Keratinocyte (primary cell): ENCODE data around the gene CDC42EP1. TPM values are rescaled to one million over a fixed set of nuclear protein-coding genes. Genes with fewer than 3 reads are reported as not detected.
A peak's percentile ranks its signal among the peaks of the same experiment; 100 is the strongest.

Experiments
- DNase-seq: peaks from one replicate; pipeline ENCODE4 v3.0.0-alpha.2; 2011; ENCODE audit warnings: low read depth, missing footprints, low spot score
- FAIRE-seq: peaks from 2 replicates; lab custom pipeline; 2011; peaks lifted over from hg19 to GRCh38; lab: Jason Lieb, UNC
- H2AFZ ChIP-seq: 2 replicates; pipeline ENCODE4 v1.6.0; 2012; ENCODE audit warnings: low read length, control low read depth, inconsistent platforms; ENCODE audit not compliant: control insufficient read depth
- H3K27ac ChIP-seq: 2 replicates; pipeline ENCODE4 v1.5.1; 2011; ENCODE audit warnings: low read length; ENCODE audit not compliant: control insufficient read depth, insufficient read depth
- H3K27me3 ChIP-seq: 3 replicates; pipeline ENCODE4 v1.6.0; 2011; ENCODE audit warnings: low read length; ENCODE audit not compliant: control insufficient read depth, insufficient read depth; ENCODE audit errors: extremely low read depth
- H3K36me3 ChIP-seq, 2 experiments: 2 replicates in 1 of 2; 3 replicates in 1 of 2; pipeline ENCODE4 v1.5.1; 2011; ENCODE audit warnings: low read length in 2 of 2, mild to moderate bottlenecking in 1 of 2; ENCODE audit not compliant: control insufficient read depth in 2 of 2, insufficient read depth in 2 of 2; ENCODE audit errors: extremely low read depth in 1 of 2
- H3K4me1 ChIP-seq: 3 replicates; pipeline ENCODE4 v1.5.1; 2011; ENCODE audit warnings: low read length; ENCODE audit not compliant: control insufficient read depth, insufficient read depth; ENCODE audit errors: extremely low read depth
- H3K4me2 ChIP-seq: 3 replicates; pipeline ENCODE4 v1.6.0; 2011; ENCODE audit warnings: low read depth, low read length; ENCODE audit not compliant: control insufficient read depth, insufficient read depth; ENCODE audit errors: extremely low read depth
- H3K4me3 ChIP-seq, 3 experiments: fragments of 200-600 bp in 1 of 3; sonication (generic) in 1 of 3; 2 replicates in 2 of 3; 3 replicates in 1 of 3; pipeline ENCODE4 v1.5.1; 2011 to 2016; ENCODE audit warnings: low read length in 3 of 3, mild to moderate bottlenecking in 3 of 3, control low read depth in 2 of 3, inconsistent platforms in 1 of 3, low read depth in 1 of 3, mixed read lengths in 1 of 3, mixed run types in 1 of 3, moderate library complexity in 1 of 3; ENCODE audit not compliant: control insufficient read depth in 2 of 3, insufficient read depth in 2 of 3; ENCODE audit errors: extremely low read depth in 1 of 3
- H3K79me2 ChIP-seq: 2 replicates; pipeline ENCODE4 v1.6.0; 2012; ENCODE audit warnings: low read length; ENCODE audit not compliant: control insufficient read depth, insufficient read depth
- H3K9ac ChIP-seq: 3 replicates; pipeline ENCODE4 v1.6.0; 2011; ENCODE audit warnings: low read length; ENCODE audit not compliant: control insufficient read depth, insufficient read depth; ENCODE audit errors: extremely low read depth
- H3K9me1 ChIP-seq: 3 replicates; pipeline ENCODE4 v1.6.0; 2011; ENCODE audit warnings: low read length; ENCODE audit not compliant: control insufficient read depth, insufficient read depth; ENCODE audit errors: extremely low read depth
- H3K9me3 ChIP-seq: 2 replicates; pipeline ENCODE4 v1.5.1; 2012; ENCODE audit warnings: low read depth, low read length; ENCODE audit not compliant: control insufficient read depth
- H4K20me1 ChIP-seq: 3 replicates; pipeline ENCODE4 v1.6.0; 2011; ENCODE audit warnings: low read length; ENCODE audit not compliant: control insufficient read depth, insufficient read depth; ENCODE audit errors: extremely low read depth
- EZH2 ChIP-seq: IDR thresholded peaks from one replicate; pipeline ENCODE4 v1.6.1; 2012; ENCODE audit warnings: inconsistent platforms, mild to moderate bottlenecking, low read length, moderate library complexity
- dilution Hi-C: fragments of 300-500 bp; cut with MboI; formaldehyde crosslinking; loops from one replicate; pipeline ENCODE4 v1.7.0; 2020; ENCODE audit warnings: low sequenced_read_pairs; ENCODE audit not compliant: extremely low pct_ligation_motif_present
- polyA plus RNA-seq, 5 experiments: library from polyadenylated mRNA; depleted of rRNA in 3 of 5; stranded (reverse) in 3 of 5; stranded (forward) in 1 of 5; unstranded in 1 of 5; fragments of >200 nt; gene quantifications; 1 replicate in 1 of 5; 2 replicates in 3 of 5; 3 replicates in 1 of 5; pipeline versions ENCODE4 v1.2.1 to v1.2.3, GENCODE V29; 2011 to 2012; ENCODE audit warnings: missing spikeins in 2 of 5, low read depth in 1 of 5, low replicate concordance in 1 of 5
- TF ChIP-seq, protein P1 (sequence below), 3 experiments: IDR thresholded peaks in 1 of 3; conservative IDR thresholded peaks in 1 of 3; optimal IDR thresholded peaks in 1 of 3; 2 replicates in 2 of 3; 3 replicates in 1 of 3; pipeline versions ENCODE3 to v1.5.1; 2011; ENCODE audit warnings: low read length in 3 of 3, mild to moderate bottlenecking in 3 of 3, moderate library complexity in 2 of 3, control low read depth in 1 of 3, inconsistent platforms in 1 of 3; ENCODE audit not compliant: insufficient read depth in 2 of 3; ENCODE audit errors: extremely low read depth in 1 of 3

CDC42EP1 gene
- polyA plus RNA-seq, 1 donor (not counting 4 experiments of a cell fraction or from before 2014, with no cell fraction given): 10.5 TPM

DNA sequence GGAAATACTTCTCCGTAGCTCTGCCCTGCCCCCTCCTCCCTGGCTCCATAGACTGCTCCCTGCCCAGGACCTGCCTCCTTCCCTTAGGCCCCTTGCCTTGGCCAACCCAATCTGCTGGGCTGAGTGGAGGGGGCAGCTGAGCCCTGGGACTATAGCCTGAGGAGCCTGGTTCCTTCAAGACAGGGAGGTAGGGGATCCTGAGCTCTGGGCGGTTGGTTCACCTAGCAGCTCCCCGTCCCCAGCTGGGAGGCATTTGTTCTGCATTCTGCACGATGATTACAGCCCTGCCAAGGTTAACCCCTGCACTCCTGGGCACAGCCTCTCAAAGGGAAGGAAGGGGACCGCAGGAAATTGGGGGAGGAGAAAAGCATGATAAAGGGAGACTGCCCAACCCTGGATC, 3.6 kb upstream of the CDC42EP1 start:
- TF ChIP-seq, protein P1, sequence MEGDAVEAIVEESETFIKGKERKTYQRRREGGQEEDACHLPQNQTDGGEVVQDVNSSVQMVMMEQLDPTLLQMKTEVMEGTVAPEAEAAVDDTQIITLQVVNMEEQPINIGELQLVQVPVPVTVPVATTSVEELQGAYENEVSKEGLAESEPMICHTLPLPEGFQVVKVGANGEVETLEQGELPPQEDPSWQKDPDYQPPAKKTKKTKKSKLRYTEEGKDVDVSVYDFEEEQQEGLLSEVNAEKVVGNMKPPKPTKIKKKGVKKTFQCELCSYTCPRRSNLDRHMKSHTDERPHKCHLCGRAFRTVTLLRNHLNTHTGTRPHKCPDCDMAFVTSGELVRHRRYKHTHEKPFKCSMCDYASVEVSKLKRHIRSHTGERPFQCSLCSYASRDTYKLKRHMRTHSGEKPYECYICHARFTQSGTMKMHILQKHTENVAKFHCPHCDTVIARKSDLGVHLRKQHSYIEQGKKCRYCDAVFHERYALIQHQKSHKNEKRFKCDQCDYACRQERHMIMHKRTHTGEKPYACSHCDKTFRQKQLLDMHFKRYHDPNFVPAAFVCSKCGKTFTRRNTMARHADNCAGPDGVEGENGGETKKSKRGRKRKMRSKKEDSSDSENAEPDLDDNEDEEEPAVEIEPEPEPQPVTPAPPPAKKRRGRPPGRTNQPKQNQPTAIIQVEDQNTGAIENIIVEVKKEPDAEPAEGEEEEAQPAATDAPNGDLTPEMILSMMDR (optimal IDR thresholded peaks at IDR 0.05 in 1 of 3, IDR thresholded peaks at IDR 0.05 in 1 of 3, conservative IDR thresholded peaks at IDR 0.05 in 1 of 3; ENCODE audit: extremely low read depth in 1 of 3, insufficient read depth in 2 of 3, low read length in 3 of 3): no peak
- TF ChIP-seq EZH2: no peak
- peaks cover 30% of the 10 kb centered on the region for H3K4me1 ChIP-seq
- no peak overlapping the region for H3K27ac ChIP-seq
- H3K27me3 ChIP-seq: no peaks in the 10 kb centered on the region
- H3K4me3 ChIP-seq: no peak overlapping the region
- FAIRE-seq (no peak), DNase-seq (no peak)
- peak overlapping the region; percentile 8 for H3K4me2 ChIP-seq
- H3K36me3 ChIP-seq: no peaks in the 10 kb centered on the region
- no peaks in the 10 kb centered on the region for H3K9me3 ChIP-seq
- peaks cover 11% of the 10 kb centered on the region for H3K79me2 ChIP-seq
- dilution Hi-C loops: no loop called here
- H2AFZ ChIP-seq: no peak overlapping the region
- H4K20me1 ChIP-seq: no peaks in the 10 kb centered on the region
- no peaks in the 10 kb centered on the region for H3K9me1 ChIP-seq
- no peak overlapping the region for H3K9ac ChIP-seq

DNA sequence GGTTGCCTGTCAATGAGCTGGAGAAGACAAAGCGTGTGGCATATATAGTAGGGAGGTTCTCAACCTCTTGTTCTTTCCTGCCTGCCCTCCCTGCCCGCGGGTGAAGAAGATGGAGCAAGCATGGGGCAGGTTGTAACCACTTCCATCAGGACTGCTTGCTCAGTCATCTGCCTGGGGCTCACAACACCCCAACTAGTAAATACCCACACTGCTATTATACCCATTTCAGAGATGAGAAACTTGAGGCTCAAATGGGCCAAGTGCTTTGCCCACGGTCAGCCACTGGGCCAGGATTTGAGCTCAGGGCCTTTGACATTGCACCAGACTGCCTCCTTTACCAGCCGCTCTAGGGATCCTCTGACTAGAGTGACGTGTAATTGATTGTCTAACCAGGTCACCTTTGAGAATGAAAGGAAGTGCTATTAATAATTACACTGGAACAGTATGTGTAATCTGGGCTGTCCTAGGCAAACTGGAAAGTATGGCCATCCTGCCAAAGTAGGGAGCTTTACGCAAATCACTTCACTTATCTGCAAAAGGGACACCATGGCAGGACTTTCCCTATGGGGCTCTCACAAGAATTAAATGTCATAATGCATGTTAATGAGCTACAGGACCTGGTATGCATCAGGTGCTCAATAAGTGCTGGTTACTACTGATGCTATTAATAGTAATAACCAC, 2.8 kb upstream of the CDC42EP1 start:
- no peak overlapping the region for H3K9ac ChIP-seq
- no peaks in the 10 kb centered on the region for H3K9me3 ChIP-seq
- FAIRE-seq (peak; percentile 62), DNase-seq (no peak)
- dilution Hi-C loops: no loop called here
- peaks cover 33% of the 10 kb centered on the region for H3K4me1 ChIP-seq
- H3K27ac ChIP-seq: no peak overlapping the region
- H4K20me1 ChIP-seq: no peaks in the 10 kb centered on the region
- no peak overlapping the region for H3K4me3 ChIP-seq
- H3K4me2 ChIP-seq: peak overlapping the region; percentile 8
- peaks cover 0 to 7% of the 10 kb centered on the region in 2 experiments for H3K36me3 ChIP-seq
- no peaks in the 10 kb centered on the region for H3K27me3 ChIP-seq
- no peaks in the 10 kb centered on the region for H3K9me1 ChIP-seq
- no peak overlapping the region for H2AFZ ChIP-seq
- TF ChIP-seq, protein P1 (optimal IDR thresholded peaks at IDR 0.05 in 1 of 3, IDR thresholded peaks at IDR 0.05 in 1 of 3, conservative IDR thresholded peaks at IDR 0.05 in 1 of 3; ENCODE audit: extremely low read depth in 1 of 3, insufficient read depth in 2 of 3, low read length in 3 of 3): no peak
- no peak for TF ChIP-seq EZH2
- H3K79me2 ChIP-seq: peaks cover 18% of the 10 kb centered on the region
